IMR-90 (cell line): ENCODE measurements around the gene PRKCH.

Experiments used
- CHD1 ChIP-seq: IDR thresholded peaks from 2 replicates; pipeline ENCODE4 v1.6.1; 2012; ENCODE audit warnings: low read depth, low read length, improper control_type of control experiment
- MAFK ChIP-seq: IDR thresholded peaks from 2 replicates; pipeline ENCODE4 v1.6.1; 2012; ENCODE audit warnings: low read depth, low read length, improper control_type of control experiment
- MXI1 ChIP-seq: IDR thresholded peaks from 2 replicates; pipeline ENCODE4 v1.6.1; 2012; ENCODE audit warnings: low read depth, mild to moderate bottlenecking, low read length, moderate library complexity, borderline replicate concordance
- POLR2A ChIP-seq: IDR thresholded peaks from 2 replicates; pipeline ENCODE4 v1.6.1; 2012; ENCODE audit warnings: mild to moderate bottlenecking, low read depth, low read length
- RAD21 ChIP-seq: IDR thresholded peaks from 2 replicates; pipeline ENCODE4 v1.6.1; 2012; ENCODE audit warnings: low read length, improper control_type of control experiment
- RFX5 ChIP-seq: IDR thresholded peaks from 2 replicates; pipeline ENCODE4 v1.8.0; 2012; ENCODE audit warnings: low read depth, mild to moderate bottlenecking, low read length, moderate library complexity
- TF ChIP-seq, protein P1 (sequence below): conservative IDR thresholded peaks from 2 replicates; pipeline ENCODE4 v1.5.1; 2012; ENCODE audit warnings: mild to moderate bottlenecking, low read depth, low read length, improper control_type of control experiment

DNA sequence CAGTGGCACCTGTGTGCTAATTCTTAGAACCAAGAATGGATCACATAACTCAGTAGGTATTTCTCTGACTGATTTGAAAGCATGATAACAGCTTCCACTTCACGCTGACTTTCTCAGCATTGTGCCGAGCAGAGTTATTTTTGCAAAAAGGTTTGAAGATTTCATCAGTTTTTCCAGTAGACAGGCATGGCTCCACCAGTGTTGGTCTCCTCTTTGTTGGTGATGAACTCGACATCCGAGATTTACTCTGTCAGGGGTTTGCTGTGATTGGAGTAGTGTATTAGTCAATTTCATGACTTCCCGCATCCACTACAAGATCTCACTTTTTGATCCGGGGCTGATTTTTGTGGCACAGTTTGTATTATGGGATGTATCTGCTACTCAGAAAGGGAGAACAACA, 85.3 kb downstream of the PRKCH start:
- TF ChIP-seq, protein P1, sequence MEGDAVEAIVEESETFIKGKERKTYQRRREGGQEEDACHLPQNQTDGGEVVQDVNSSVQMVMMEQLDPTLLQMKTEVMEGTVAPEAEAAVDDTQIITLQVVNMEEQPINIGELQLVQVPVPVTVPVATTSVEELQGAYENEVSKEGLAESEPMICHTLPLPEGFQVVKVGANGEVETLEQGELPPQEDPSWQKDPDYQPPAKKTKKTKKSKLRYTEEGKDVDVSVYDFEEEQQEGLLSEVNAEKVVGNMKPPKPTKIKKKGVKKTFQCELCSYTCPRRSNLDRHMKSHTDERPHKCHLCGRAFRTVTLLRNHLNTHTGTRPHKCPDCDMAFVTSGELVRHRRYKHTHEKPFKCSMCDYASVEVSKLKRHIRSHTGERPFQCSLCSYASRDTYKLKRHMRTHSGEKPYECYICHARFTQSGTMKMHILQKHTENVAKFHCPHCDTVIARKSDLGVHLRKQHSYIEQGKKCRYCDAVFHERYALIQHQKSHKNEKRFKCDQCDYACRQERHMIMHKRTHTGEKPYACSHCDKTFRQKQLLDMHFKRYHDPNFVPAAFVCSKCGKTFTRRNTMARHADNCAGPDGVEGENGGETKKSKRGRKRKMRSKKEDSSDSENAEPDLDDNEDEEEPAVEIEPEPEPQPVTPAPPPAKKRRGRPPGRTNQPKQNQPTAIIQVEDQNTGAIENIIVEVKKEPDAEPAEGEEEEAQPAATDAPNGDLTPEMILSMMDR, result no peak
- TF ChIP-seq POLR2A, result no peak
- no peak for TF ChIP-seq CHD1
- no peak for TF ChIP-seq RFX5
- no peak for TF ChIP-seq MXI1
- TF ChIP-seq RAD21, result no peak
- no peak for TF ChIP-seq MAFK
